Upper lobe of left lung (tissue), 6 donors: Measurements from ENCODE around the gene SLC9C1. TPM values are rescaled to one million over a fixed set of nuclear protein-coding genes. Genes with fewer than 3 reads are reported as not detected.

Experiments
- ATAC-seq, 2 donors: fragments of 200-7000 bp; cut with Tn5 transposase; one replicate each; pipeline ENCODE4 v1.9.1; 2022; ENCODE audit warnings: mild to moderate bottlenecking in 2 of 2, moderate library complexity in 2 of 2; ENCODE audit not compliant: low FRiP score in 2 of 2
- DNase-seq, 2 donors: peaks; one replicate each; pipeline ENCODE4 v3.0.0-alpha.2; 2019 to 2020
- H3K27ac ChIP-seq, 4 donors: fragments of 200-600 bp; sonication (generic); one replicate each; pipeline ENCODE4 v1.5.1; 2016 to 2019
- H3K27me3 ChIP-seq, 4 donors: fragments of 200-600 bp; sonication (generic); one replicate each; pipeline ENCODE4 v1.5.1; 2017 to 2019
- H3K36me3 ChIP-seq, 4 donors: fragments of 200-600 bp; sonication (generic); one replicate each; pipeline ENCODE4 v1.5.1; 2016 to 2019
- H3K4me1 ChIP-seq, 4 donors: fragments of 200-600 bp; sonication (generic); one replicate each; pipeline ENCODE4 v1.5.1; 2018 to 2019
- H3K4me3 ChIP-seq, 4 donors: fragments of 200-600 bp; sonication (generic); one replicate each; pipeline ENCODE4 v1.5.1; 2017 to 2019; ENCODE audit warnings: mild to moderate bottlenecking in 2 of 4, moderate library complexity in 1 of 4
- H3K9me3 ChIP-seq, 4 donors: fragments of 200-600 bp; sonication (generic); one replicate each; pipeline ENCODE4 v1.5.1; 2018 to 2019
- EP300 ChIP-seq, 4 donors: sonication (generic); formaldehyde crosslinking; IDR thresholded peaks; one replicate each; pipeline ENCODE4 v1.5.1; 2017; ENCODE audit warnings: antibody characterized with exemption in 4 of 4, control low read depth in 2 of 4
- POLR2A ChIP-seq, 4 donors: fragments of 450-650 bp; IDR thresholded peaks; one replicate each; pipeline ENCODE4 v1.5.1; 2016 to 2017; ENCODE audit warnings: antibody characterized with exemption in 4 of 4, mild to moderate bottlenecking in 2 of 4
- POLR2AphosphoS5 ChIP-seq, 2 donors: sonication (generic); formaldehyde crosslinking; IDR thresholded peaks; one replicate each; pipeline ENCODE4 v1.5.1; 2017; ENCODE audit warnings: antibody characterized with exemption in 2 of 2
- WGBS, 2 donors: methylation state at CpG; one replicate each; pipeline ENCODE4 v1.1.5; 2017 to 2018; 5-methylcytosine and 5-hydroxymethylcytosine counted together
- total RNA-seq, 6 donors: library from RNA; depleted of rRNA in 4 of 6; stranded (reverse); fragments of >200 nt in 4 of 6; gene quantifications; one replicate each; pipeline versions ENCODE4 v1.1.0 to v1.2.1, GENCODE V29; 2016 to 2021
- TF ChIP-seq, protein P1 (sequence below), 6 experiments: fragments of 450-650 bp in 4 of 6; fragments of 200-600 bp in 2 of 6; sonication (generic) in 2 of 6; IDR thresholded peaks; one replicate each; pipeline ENCODE4 v1.5.1; 2016 to 2019; ENCODE audit warnings: antibody characterized with exemption in 6 of 6
- donor health status: DM: no; HTN: no; CAD: no; lungs with moderate emphysema.
- donor health status: DM: no; HTN: yes; CAD: no; lungs with severe emphysema.

SLC9C1 gene
- total RNA-seq, 6 donors from 2014 or later, result not detected

- Histone ChIP-seq H3K27ac (no peak overlapping the region), H3K9me3 (peaks cover 0 to 8% (median 0%) of the 10 kb centered on the region in 4 donors), H3K27me3 (no peaks in the 10 kb centered on the region), H3K36me3 (no peaks in the 10 kb centered on the region), H3K4me3 (no peak overlapping the region), H3K4me1 (no peaks in the 10 kb centered on the region)
- 86 to 90% methylated on average over 2 of the region's 2 CpGs for WGBS, 2 donors
- DNase-seq, result no peak
- no peak for ATAC-seq
- TF ChIP-seq POLR2A (IDR thresholded peaks at IDR 0.05), result no peak
- TF ChIP-seq, protein P1, sequence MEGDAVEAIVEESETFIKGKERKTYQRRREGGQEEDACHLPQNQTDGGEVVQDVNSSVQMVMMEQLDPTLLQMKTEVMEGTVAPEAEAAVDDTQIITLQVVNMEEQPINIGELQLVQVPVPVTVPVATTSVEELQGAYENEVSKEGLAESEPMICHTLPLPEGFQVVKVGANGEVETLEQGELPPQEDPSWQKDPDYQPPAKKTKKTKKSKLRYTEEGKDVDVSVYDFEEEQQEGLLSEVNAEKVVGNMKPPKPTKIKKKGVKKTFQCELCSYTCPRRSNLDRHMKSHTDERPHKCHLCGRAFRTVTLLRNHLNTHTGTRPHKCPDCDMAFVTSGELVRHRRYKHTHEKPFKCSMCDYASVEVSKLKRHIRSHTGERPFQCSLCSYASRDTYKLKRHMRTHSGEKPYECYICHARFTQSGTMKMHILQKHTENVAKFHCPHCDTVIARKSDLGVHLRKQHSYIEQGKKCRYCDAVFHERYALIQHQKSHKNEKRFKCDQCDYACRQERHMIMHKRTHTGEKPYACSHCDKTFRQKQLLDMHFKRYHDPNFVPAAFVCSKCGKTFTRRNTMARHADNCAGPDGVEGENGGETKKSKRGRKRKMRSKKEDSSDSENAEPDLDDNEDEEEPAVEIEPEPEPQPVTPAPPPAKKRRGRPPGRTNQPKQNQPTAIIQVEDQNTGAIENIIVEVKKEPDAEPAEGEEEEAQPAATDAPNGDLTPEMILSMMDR (IDR thresholded peaks at IDR 0.05), result no peak
- TF ChIP-seq POLR2AphosphoS5 (IDR thresholded peaks at IDR 0.05), result no peak
- no peak for TF ChIP-seq EP300 (IDR thresholded peaks at IDR 0.05)
Observed at GRCh38 chr3:112170046-112170445, 124.0 kb downstream of the SLC9C1 start.

GRCh38 chr3:112167758-112168157 is 126.3 kb downstream of the SLC9C1 start:
- ATAC-seq (no peak), DNase-seq (no peak)
- H3K9me3 ChIP-seq, result peaks cover 0 to 8% (median 0%) of the 10 kb centered on the region in 4 donors
- H3K4me3 ChIP-seq, result no peak overlapping the region
- TF ChIP-seq, protein P1 (IDR thresholded peaks at IDR 0.05), result no peak
- TF ChIP-seq POLR2A (IDR thresholded peaks at IDR 0.05), result no peak
- TF ChIP-seq EP300 (IDR thresholded peaks at IDR 0.05), result no peak
- no peak for TF ChIP-seq POLR2AphosphoS5 (IDR thresholded peaks at IDR 0.05)
- WGBS, 2 donors, result 80 to 92% methylated on average over 2 of the region's 2 CpGs
- H3K36me3 ChIP-seq, result no peaks in the 10 kb centered on the region
- no peaks in the 10 kb centered on the region for H3K4me1 ChIP-seq
- no peaks in the 10 kb centered on the region for H3K27me3 ChIP-seq
- no peak overlapping the region for H3K27ac ChIP-seq

GRCh38 chr3:112149136-112149535 is 144.9 kb downstream of the SLC9C1 start:
- peaks cover 0 to 23% (median 2%) of the 10 kb centered on the region in 4 donors for H3K9me3 ChIP-seq
- ATAC-seq (no peak), DNase-seq (no peak)

GRCh38 chr3:112143689-112144088 is 150.3 kb downstream of the SLC9C1 start:
- ATAC-seq, result no peak
- Histone ChIP-seq H3K27ac (no peak overlapping the region), H3K4me3 (no peak overlapping the region), H3K27me3 (no peaks in the 10 kb centered on the region), H3K36me3 (no peaks in the 10 kb centered on the region), H3K4me1 (no peaks in the 10 kb centered on the region), H3K9me3 (peaks cover 0 to 13% (median 2%) of the 10 kb centered on the region in 4 donors)
- DNase-seq, result no peak
- 75 to 92% methylated on average over 1 of the region's 1 CpG for WGBS, 2 donors
- TF ChIP-seq, protein P1 (IDR thresholded peaks at IDR 0.05), result no peak
- TF ChIP-seq POLR2A (IDR thresholded peaks at IDR 0.05) (no peak), POLR2AphosphoS5 (IDR thresholded peaks at IDR 0.05) (no peak), EP300 (IDR thresholded peaks at IDR 0.05) (no peak)

More at GRCh38 chr3:112149136-112149535, 144.9 kb downstream of the SLC9C1 start:
- H3K4me1 ChIP-seq, result no peaks in the 10 kb centered on the region
- H3K27ac ChIP-seq, result no peak overlapping the region
- WGBS, 2 donors, result 100% methylated on average over 1 of the region's 1 CpG; no CpG with 5 or more reads in 1 of the 2 donors
- no peaks in the 10 kb centered on the region for H3K36me3 ChIP-seq
- TF ChIP-seq POLR2AphosphoS5 (IDR thresholded peaks at IDR 0.05) (no peak), POLR2A (IDR thresholded peaks at IDR 0.05) (no peak), EP300 (IDR thresholded peaks at IDR 0.05) (no peak)
- TF ChIP-seq, protein P1 (IDR thresholded peaks at IDR 0.05), result no peak
- no peaks in the 10 kb centered on the region for H3K27me3 ChIP-seq
- no peak overlapping the region for H3K4me3 ChIP-seq

DNA sequence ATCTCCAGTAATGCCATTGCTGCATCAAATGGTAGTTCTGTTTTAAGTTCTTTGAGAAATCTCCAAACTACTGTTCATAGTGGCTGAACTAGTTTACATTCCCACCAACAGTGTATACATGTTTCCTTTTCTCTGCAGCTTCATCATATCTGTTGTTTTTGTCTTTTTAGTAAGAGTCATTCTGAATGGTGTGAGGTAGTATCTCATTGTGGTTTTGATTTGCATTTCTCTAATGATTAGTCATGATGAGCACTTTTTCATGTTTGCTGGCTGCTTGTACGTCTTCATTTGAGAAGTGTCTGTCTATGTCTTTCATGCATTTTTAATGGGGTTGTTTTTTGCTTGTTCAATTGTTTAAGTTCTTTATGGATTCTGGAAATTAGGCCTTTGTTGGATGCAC is 150.8 kb downstream of the SLC9C1 start:
- WGBS, 2 donors, result 88 to 89% methylated on average over 1 of the region's 1 CpG
- no peaks in the 10 kb centered on the region for H3K27me3 ChIP-seq
- no peak overlapping the region for H3K27ac ChIP-seq
- peaks cover 0 to 8% (median 2%) of the 10 kb centered on the region in 4 donors for H3K9me3 ChIP-seq
- no peak overlapping the region for H3K4me3 ChIP-seq
- DNase-seq (no peak), ATAC-seq (no peak)
- no peaks in the 10 kb centered on the region for H3K36me3 ChIP-seq
- TF ChIP-seq EP300 (IDR thresholded peaks at IDR 0.05) (no peak), POLR2AphosphoS5 (IDR thresholded peaks at IDR 0.05) (no peak), POLR2A (IDR thresholded peaks at IDR 0.05) (no peak)
- TF ChIP-seq, protein P1 (IDR thresholded peaks at IDR 0.05), result no peak
- H3K4me1 ChIP-seq, result no peaks in the 10 kb centered on the region
